Glutamatergic neuron (in vitro differentiated cells): Measurements from ENCODE around the gene SLBP. TPM values are rescaled to one million over a fixed set of nuclear protein-coding genes. Genes with fewer than 3 reads are reported as not detected.

Source experiments
- DNase-seq: peaks from one replicate; pipeline ENCODE4 v3.0.0; 2022
- H3K27ac Mint-ChIP-seq: one replicate; pipeline ENCODE4 v1.8.0; 2020; ENCODE audit warnings: mild to moderate bottlenecking, mixed read lengths, inconsistent platforms; ENCODE audit not compliant: unreplicated experiment
- H3K27me3 Mint-ChIP-seq: one replicate; pipeline ENCODE4 v1.8.0; 2020; ENCODE audit warnings: mild to moderate bottlenecking, moderate library complexity, mixed read lengths, inconsistent platforms; ENCODE audit not compliant: unreplicated experiment
- H3K36me3 Mint-ChIP-seq: one replicate; pipeline ENCODE4 v1.8.0; 2020; ENCODE audit warnings: mild to moderate bottlenecking, mixed read lengths, inconsistent platforms; ENCODE audit not compliant: unreplicated experiment
- H3K4me1 Mint-ChIP-seq: one replicate; pipeline ENCODE4 v1.8.0; 2020; ENCODE audit warnings: mild to moderate bottlenecking, low read depth, mixed read lengths, inconsistent platforms; ENCODE audit not compliant: unreplicated experiment
- H3K4me3 Mint-ChIP-seq: one replicate; pipeline ENCODE4 v1.8.0; 2020; ENCODE audit warnings: mild to moderate bottlenecking, mixed read lengths, inconsistent platforms; ENCODE audit not compliant: unreplicated experiment
- H3K9me3 Mint-ChIP-seq: one replicate; pipeline ENCODE4 v1.8.0; 2020; ENCODE audit warnings: mild to moderate bottlenecking, moderate library complexity, mixed read lengths, inconsistent platforms; ENCODE audit not compliant: unreplicated experiment
- total RNA-seq: library from RNA; stranded (reverse); fragmentation: NEBNext Ultra II Directional; extraction: Animal tissue kit (Norgen Biotek cat#: 25700); gene quantifications from one replicate; pipeline ENCODE4 v1.2.1, GENCODE V29; 2021; ENCODE audit not compliant: unreplicated experiment
- TF ChIP-seq, protein P1 (sequence below): fragments of 200-600 bp; sonication (generic); IDR thresholded peaks from one replicate; pipeline ENCODE4 v1.5.0; 2021; ENCODE audit not compliant: partially characterized antibody, unreplicated experiment

Gene SLBP
- total RNA-seq, 1 donor from 2014 or later: 25.0 TPM

- H3K9me3 Mint-ChIP-seq: peaks cover 12% of the 10 kb centered on the region
- H3K27ac Mint-ChIP-seq: no peak overlapping the region
- DNase-seq: no peak
- H3K27me3 Mint-ChIP-seq: peaks cover 11% of the 10 kb centered on the region
- peaks cover 8% of the 10 kb centered on the region for H3K4me1 Mint-ChIP-seq
- TF ChIP-seq, protein P1, sequence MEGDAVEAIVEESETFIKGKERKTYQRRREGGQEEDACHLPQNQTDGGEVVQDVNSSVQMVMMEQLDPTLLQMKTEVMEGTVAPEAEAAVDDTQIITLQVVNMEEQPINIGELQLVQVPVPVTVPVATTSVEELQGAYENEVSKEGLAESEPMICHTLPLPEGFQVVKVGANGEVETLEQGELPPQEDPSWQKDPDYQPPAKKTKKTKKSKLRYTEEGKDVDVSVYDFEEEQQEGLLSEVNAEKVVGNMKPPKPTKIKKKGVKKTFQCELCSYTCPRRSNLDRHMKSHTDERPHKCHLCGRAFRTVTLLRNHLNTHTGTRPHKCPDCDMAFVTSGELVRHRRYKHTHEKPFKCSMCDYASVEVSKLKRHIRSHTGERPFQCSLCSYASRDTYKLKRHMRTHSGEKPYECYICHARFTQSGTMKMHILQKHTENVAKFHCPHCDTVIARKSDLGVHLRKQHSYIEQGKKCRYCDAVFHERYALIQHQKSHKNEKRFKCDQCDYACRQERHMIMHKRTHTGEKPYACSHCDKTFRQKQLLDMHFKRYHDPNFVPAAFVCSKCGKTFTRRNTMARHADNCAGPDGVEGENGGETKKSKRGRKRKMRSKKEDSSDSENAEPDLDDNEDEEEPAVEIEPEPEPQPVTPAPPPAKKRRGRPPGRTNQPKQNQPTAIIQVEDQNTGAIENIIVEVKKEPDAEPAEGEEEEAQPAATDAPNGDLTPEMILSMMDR: no peak
- no peaks in the 10 kb centered on the region for H3K36me3 Mint-ChIP-seq
- peak overlapping the region; percentile 49 for H3K4me3 Mint-ChIP-seq
Observed at GRCh38 chr4:1723131-1723801, 11.1 kb upstream of the SLBP start.

GRCh38 chr4:1722551-1723118, 10.5 kb upstream of the SLBP start:
- no peaks in the 10 kb centered on the region for H3K36me3 Mint-ChIP-seq
- H3K4me1 Mint-ChIP-seq: peaks cover 8% of the 10 kb centered on the region
- peak overlapping the region; percentile 87 for H3K4me3 Mint-ChIP-seq
- TF ChIP-seq, protein P1: no peak
- H3K27me3 Mint-ChIP-seq: peaks cover 11% of the 10 kb centered on the region
- peaks cover 12% of the 10 kb centered on the region for H3K9me3 Mint-ChIP-seq
- no peak for DNase-seq
- H3K27ac Mint-ChIP-seq: no peak overlapping the region

- H3K9me3 Mint-ChIP-seq: peaks cover 12% of the 10 kb centered on the region
- no peaks in the 10 kb centered on the region for H3K36me3 Mint-ChIP-seq
- peak overlapping the region; percentile 87 for H3K4me3 Mint-ChIP-seq
- DNase-seq: no peak
- no peak overlapping the region for H3K27ac Mint-ChIP-seq
- peaks cover 11% of the 10 kb centered on the region for H3K27me3 Mint-ChIP-seq
- H3K4me1 Mint-ChIP-seq: peaks cover 8% of the 10 kb centered on the region
- TF ChIP-seq, protein P1: no peak
Observed at GRCh38 chr4:1721666-1722550, 9.8 kb upstream of the SLBP start.

DNA sequence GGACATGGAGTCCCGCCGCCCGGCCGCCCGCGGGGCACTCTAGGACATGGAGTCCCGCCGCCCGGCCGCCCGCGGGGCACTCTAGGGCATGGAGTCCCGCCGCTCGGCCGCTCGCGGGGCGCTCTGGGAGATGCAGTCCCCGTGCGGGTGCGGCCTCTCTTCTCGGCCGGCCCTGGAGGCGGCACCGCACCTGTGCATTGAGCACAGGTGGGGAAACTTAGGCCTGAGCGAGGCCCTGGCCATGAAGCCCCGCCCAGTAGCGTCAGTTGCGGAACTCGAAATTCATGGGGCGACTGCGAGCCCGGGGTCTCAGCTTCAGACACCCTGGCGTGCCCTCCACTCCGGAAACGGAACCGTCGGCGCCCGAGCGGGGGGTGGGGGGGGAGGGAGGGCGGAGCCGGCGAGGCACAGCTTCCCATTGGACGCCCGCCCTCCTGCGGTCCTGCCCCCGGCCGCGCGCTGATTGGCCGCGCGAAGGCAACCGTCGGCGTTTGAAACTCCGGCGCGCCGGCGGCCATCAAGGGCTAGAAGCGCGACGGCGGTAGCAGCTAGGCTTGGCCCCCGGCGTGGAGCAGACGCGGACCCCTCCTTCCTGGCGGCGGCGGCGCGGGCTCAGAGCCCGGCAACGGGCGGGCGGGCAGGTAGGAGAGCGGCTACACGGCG, 9.0 kb upstream of the SLBP start, which contains the start of the genes TACC3 and TMEM129:
TSS of gene TACC3 (plus strand) at position 519 of the 663 bp plus-strand sequence. CDS start 1,901 bp downstream, outside the sequence.
TSS of gene TMEM129 (minus strand) at position 321 of the 663 bp plus-strand sequence. CDS start 486 bp downstream, outside the sequence.
- TF ChIP-seq, protein P1: no peak
- peaks cover 8% of the 10 kb centered on the region for H3K4me1 Mint-ChIP-seq
- peaks cover 11% of the 10 kb centered on the region for H3K27me3 Mint-ChIP-seq
- peaks cover 8% of the 10 kb centered on the region for H3K9me3 Mint-ChIP-seq
- peak; percentile 90 for DNase-seq
- H3K4me3 Mint-ChIP-seq: peak within 1 kb of the TSS; percentile 91
- H3K27ac Mint-ChIP-seq: peak within 1 kb of the TSS; percentile 79
- no peaks in the 10 kb centered on the region for H3K36me3 Mint-ChIP-seq
